WTC11 (cell line): ENCODE data around the gene SYNDIG1.

ENCODE experiments used
- JUN ChIP-seq: sonication (generic); formaldehyde crosslinking; IDR thresholded peaks from 2 replicates; pipeline ENCODE4 v1.8.0; 2023; ENCODE audit warnings: mild to moderate bottlenecking, missing genetic modification reagents
- NFYB ChIP-seq: sonication (generic); formaldehyde crosslinking; conservative IDR thresholded peaks from 2 replicates; pipeline ENCODE4 v1.8.0; 2022; ENCODE audit warnings: low read depth, missing genetic modification reagents
- TF ChIP-seq, protein P1 (sequence below): fragments of 200-600 bp; IDR thresholded peaks from 2 replicates; pipeline ENCODE4 v1.8.0; 2022; ENCODE audit warnings: antibody characterized with exemption

DNA sequence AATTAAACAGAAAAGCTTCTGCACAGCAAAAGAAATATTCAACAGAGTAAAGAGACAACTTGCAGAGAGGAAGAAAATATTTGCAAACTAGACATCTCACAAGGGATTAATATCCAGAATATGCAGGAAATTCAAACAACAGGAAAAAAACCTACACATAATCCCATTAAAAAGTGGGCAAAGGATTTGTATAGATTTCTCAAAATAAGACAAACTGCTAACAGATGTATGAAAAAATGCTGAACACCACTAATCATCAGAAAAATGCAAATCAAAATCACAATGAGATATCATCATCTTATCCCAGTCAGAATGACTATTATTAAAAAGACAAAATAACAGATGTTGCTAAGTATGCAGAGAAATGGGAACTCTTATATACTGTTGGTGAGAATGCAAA lies 129.6 kb downstream of the SYNDIG1 start:
- TF ChIP-seq, protein P1, sequence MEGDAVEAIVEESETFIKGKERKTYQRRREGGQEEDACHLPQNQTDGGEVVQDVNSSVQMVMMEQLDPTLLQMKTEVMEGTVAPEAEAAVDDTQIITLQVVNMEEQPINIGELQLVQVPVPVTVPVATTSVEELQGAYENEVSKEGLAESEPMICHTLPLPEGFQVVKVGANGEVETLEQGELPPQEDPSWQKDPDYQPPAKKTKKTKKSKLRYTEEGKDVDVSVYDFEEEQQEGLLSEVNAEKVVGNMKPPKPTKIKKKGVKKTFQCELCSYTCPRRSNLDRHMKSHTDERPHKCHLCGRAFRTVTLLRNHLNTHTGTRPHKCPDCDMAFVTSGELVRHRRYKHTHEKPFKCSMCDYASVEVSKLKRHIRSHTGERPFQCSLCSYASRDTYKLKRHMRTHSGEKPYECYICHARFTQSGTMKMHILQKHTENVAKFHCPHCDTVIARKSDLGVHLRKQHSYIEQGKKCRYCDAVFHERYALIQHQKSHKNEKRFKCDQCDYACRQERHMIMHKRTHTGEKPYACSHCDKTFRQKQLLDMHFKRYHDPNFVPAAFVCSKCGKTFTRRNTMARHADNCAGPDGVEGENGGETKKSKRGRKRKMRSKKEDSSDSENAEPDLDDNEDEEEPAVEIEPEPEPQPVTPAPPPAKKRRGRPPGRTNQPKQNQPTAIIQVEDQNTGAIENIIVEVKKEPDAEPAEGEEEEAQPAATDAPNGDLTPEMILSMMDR = no peak
- TF ChIP-seq NFYB (CRISPR knock-in tag) (no peak), JUN (CRISPR knock-in tag) (no peak)
